Upper lobe of left lung (tissue), 4 donors: ENCODE results near the gene MBD3.

Experiments used
- EP300 ChIP-seq, 4 donors: sonication (generic); formaldehyde crosslinking; IDR thresholded peaks; one replicate each; pipeline ENCODE4 v1.5.1; 2017; ENCODE audit warnings: antibody characterized with exemption in 4 of 4, control low read depth in 2 of 4
- POLR2A ChIP-seq, 4 donors: fragments of 450-650 bp; IDR thresholded peaks; one replicate each; pipeline ENCODE4 v1.5.1; 2016 to 2017; ENCODE audit warnings: antibody characterized with exemption in 4 of 4, mild to moderate bottlenecking in 2 of 4
- POLR2AphosphoS5 ChIP-seq, 2 donors: sonication (generic); formaldehyde crosslinking; IDR thresholded peaks; one replicate each; pipeline ENCODE4 v1.5.1; 2017; ENCODE audit warnings: antibody characterized with exemption in 2 of 2
- TF ChIP-seq, protein P1 (sequence below), 6 experiments: fragments of 450-650 bp in 4 of 6; fragments of 200-600 bp in 2 of 6; sonication (generic) in 2 of 6; IDR thresholded peaks; one replicate each; pipeline ENCODE4 v1.5.1; 2016 to 2019; ENCODE audit warnings: antibody characterized with exemption in 6 of 6

DNA sequence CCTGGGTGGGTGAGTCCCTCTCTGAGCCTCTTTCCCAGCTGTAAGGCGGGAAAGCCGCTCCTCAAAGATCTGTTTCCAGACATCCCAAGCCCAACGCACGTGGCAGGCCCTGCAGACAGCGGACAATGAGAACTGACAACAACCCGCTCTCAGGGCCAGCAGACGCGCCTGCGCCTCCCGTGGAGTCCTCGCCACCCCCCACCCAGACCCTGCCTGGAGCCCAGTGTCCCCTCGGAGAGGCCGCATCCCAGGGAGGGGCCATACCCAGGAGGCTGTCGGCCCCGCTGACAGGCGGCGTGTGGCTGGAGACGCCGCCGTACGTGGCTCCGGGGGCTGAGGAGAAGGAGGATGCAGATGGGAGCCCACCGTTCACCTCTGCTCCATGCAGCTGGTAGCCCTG lies 28.9 kb upstream of the MBD3 start:
- TF ChIP-seq, protein P1, sequence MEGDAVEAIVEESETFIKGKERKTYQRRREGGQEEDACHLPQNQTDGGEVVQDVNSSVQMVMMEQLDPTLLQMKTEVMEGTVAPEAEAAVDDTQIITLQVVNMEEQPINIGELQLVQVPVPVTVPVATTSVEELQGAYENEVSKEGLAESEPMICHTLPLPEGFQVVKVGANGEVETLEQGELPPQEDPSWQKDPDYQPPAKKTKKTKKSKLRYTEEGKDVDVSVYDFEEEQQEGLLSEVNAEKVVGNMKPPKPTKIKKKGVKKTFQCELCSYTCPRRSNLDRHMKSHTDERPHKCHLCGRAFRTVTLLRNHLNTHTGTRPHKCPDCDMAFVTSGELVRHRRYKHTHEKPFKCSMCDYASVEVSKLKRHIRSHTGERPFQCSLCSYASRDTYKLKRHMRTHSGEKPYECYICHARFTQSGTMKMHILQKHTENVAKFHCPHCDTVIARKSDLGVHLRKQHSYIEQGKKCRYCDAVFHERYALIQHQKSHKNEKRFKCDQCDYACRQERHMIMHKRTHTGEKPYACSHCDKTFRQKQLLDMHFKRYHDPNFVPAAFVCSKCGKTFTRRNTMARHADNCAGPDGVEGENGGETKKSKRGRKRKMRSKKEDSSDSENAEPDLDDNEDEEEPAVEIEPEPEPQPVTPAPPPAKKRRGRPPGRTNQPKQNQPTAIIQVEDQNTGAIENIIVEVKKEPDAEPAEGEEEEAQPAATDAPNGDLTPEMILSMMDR (IDR thresholded peaks at IDR 0.05), result no peak
- TF ChIP-seq POLR2AphosphoS5 (IDR thresholded peaks at IDR 0.05) (no peak), POLR2A (IDR thresholded peaks at IDR 0.05) (no peak), EP300 (IDR thresholded peaks at IDR 0.05) (no peak)
